Measurements from ENCODE around the gene GABBR1. TPM values are rescaled to one million over a fixed set of nuclear protein-coding genes. Genes with fewer than 3 reads are reported as not detected.

The GABBR1 gene
- total RNA-seq, 5 donors from 2014 or later (not counting 1 experiment from before 2014, with no cell fraction given): 48.0 to 82.7 (median 74.8) TPM

- no peaks in the 10 kb centered on the region for H3K36me3 Mint-ChIP-seq
- Histone ChIP-seq H3K36me3 (ENCODE audit: control insufficient read depth in 2 of 2, extremely low read depth in 1 of 2, insufficient read depth in 1 of 2, low read length in 1 of 2) (no peaks in the 10 kb centered on the region), H3K4me1 (ENCODE audit: control insufficient read depth in 1 of 2, extremely low read depth in 1 of 2, insufficient read depth in 2 of 2, low read length in 2 of 2) (no peaks in the 10 kb centered on the region), H3K27me3 (replicated peaks in 1 of 2; ENCODE audit: control insufficient read depth in 2 of 2, extremely low read depth in 1 of 2, insufficient read depth in 2 of 2, low read length in 1 of 2) (peaks cover 2 to 29% of the 10 kb centered on the region in 2 experiments), H3K4me3 (ENCODE audit: control insufficient read depth in 1 of 2, extremely low read depth in 1 of 2, low read length in 1 of 2) (no peak overlapping the region), H3K9me3 (no peaks in the 10 kb centered on the region), H3K27ac (ENCODE audit: low read length) (no peak overlapping the region)
- H3K9me3 Mint-ChIP-seq: no peaks in the 10 kb centered on the region
- no peak for DNase-seq
- no peak for ATAC-seq (replicated peaks in 1 of 4)
- no peak overlapping the region for H3K4me3 Mint-ChIP-seq
- H3K4me1 Mint-ChIP-seq: peaks cover 6 to 8% (median 7%) of the 10 kb centered on the region in 3 donors
- CTCF ChIA-PET: interaction anchor here in 1 of 2 donors (0.6 kb wide), 1 partner anchor 26 kb away, joined by 3 read pairs; no protein-coding TSS in a partner anchor
- POLR2A ChIA-PET: no interaction called here
- H3K27ac Mint-ChIP-seq: no peak overlapping the region
- peaks cover 50 to 71% of the 10 kb centered on the region in 2 donors for H3K27me3 Mint-ChIP-seq
Observed at GRCh38 chr6:29561091-29561490, 71.9 kb downstream of the GABBR1 start.

DNA sequence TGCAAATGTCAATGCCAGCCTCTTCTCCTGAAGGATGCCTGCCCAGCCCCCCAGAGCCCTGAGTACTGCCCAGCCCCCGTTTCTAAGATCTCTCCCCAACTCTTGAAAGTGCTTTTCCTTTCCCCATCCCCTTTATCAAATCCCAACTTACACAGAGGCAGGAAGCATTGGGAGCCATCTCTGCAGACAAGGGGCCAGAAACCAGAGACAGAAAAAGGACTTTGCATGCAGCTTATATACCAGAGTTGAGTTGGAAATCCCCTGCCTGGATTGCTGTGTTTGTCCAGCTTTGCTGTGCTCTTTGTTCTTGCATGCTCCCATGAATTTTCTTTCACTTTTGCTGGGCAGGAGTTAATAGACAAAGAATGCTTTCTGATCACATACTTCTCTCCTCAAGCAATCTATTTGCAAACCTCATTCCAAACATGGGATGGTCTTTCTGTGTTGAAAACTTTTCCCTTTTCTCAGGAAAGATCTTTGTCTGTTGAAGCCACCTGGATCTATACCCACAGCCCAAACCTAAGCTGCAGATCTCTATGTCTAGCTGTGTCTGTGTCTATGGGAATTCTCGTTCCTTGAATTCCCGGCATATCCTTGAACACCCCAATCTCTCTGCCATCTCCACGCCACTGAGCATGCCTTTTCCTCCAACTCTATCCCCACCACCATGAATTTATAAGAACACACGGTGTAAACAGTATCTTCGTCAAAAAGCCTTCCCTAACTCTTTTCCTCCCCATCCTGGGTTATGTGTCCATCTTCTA is 73.3 kb downstream of the GABBR1 start, which contains the start of gene UBD:
Gene UBD (minus strand): TSS at position 209 of the 764 bp plus-strand sequence. CDS start 31 bp downstream, at position 178.
- Mint-ChIP-seq H3K27ac (no peak within 1 kb of the TSS), H3K9me3 (no peaks in the 10 kb centered on the region), H3K36me3 (no peaks in the 10 kb centered on the region), H3K4me1 (peaks cover 6 to 8% (median 7%) of the 10 kb centered on the region in 3 donors), H3K4me3 (no peak within 1 kb of the TSS), H3K27me3 (peaks cover 62 to 73% of the 10 kb centered on the region in 2 donors)
- H3K4me3 ChIP-seq (ENCODE audit: control insufficient read depth in 1 of 2, extremely low read depth in 1 of 2, low read length in 1 of 2): no peak within 1 kb of the TSS
- WGBS (ENCODE audit: insufficient coverage): 86% methylated on average over 4 of the region's 6 CpGs
- H3K27ac ChIP-seq (ENCODE audit: low read length): no peak within 1 kb of the TSS
- CTCF ChIA-PET: no interaction called here
- DNase-seq (no peak), ATAC-seq (replicated peaks in 1 of 4) (no peak)
- no peaks in the 10 kb centered on the region for H3K4me1 ChIP-seq (ENCODE audit: control insufficient read depth in 1 of 2, extremely low read depth in 1 of 2, insufficient read depth in 2 of 2, low read length in 2 of 2)
- no peaks in the 10 kb centered on the region for H3K36me3 ChIP-seq (ENCODE audit: control insufficient read depth in 2 of 2, extremely low read depth in 1 of 2, insufficient read depth in 1 of 2, low read length in 1 of 2)
- peaks cover 12 to 36% of the 10 kb centered on the region in 2 experiments for H3K27me3 ChIP-seq (replicated peaks in 1 of 2; ENCODE audit: control insufficient read depth in 2 of 2, extremely low read depth in 1 of 2, insufficient read depth in 2 of 2, low read length in 1 of 2)
- POLR2A ChIA-PET: no interaction called here
- H3K9me3 ChIP-seq: no peaks in the 10 kb centered on the region

DNA sequence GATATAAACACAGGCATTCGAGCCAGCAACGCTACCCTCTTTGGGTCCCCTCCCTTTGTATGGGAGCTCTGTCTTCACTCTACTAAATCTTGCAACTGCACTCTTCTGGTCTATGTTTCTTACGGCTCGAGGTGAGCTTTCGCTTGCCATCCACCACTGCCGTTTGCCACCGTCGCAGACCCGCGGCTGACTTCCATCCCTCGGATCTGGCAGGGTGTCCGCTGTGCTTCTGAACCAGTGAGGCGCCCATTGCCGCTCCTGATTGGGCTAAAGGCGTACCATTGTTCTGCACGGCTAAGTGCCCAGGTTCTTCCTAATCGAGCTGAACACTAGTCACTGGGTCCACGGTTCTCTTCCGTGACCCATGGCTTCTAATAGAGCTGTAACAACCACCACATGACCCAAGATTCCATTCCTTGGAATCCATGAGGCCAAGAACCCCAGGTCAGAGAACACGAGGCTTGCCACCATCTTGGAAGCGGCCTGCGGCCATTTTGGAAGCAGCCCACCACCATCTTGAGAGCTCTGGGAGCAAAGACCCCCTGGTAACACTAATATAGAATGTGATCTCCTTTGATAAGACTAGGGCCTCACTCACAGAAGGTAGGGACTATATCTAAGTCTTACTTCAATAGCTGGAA is 74.4 kb downstream of the GABBR1 start:
- no peaks in the 10 kb centered on the region for H3K36me3 Mint-ChIP-seq
- CTCF ChIA-PET: no interaction called here
- H3K9me3 ChIP-seq: peaks cover 3% of the 10 kb centered on the region
- H3K4me3 ChIP-seq (ENCODE audit: control insufficient read depth in 1 of 2, extremely low read depth in 1 of 2, low read length in 1 of 2): no peak overlapping the region
- H3K9me3 Mint-ChIP-seq: no peaks in the 10 kb centered on the region
- H3K4me1 Mint-ChIP-seq: peaks cover 9 to 13% (median 10%) of the 10 kb centered on the region in 3 donors
- ATAC-seq (replicated peaks in 1 of 4) (no peak), DNase-seq (no peak)
- WGBS (ENCODE audit: insufficient coverage): 88% methylated on average over 19 of the region's 22 CpGs
- H3K27ac Mint-ChIP-seq: no peak overlapping the region
- H3K27me3 ChIP-seq (replicated peaks in 1 of 2; ENCODE audit: control insufficient read depth in 2 of 2, extremely low read depth in 1 of 2, insufficient read depth in 2 of 2, low read length in 1 of 2): peaks cover 19 to 43% of the 10 kb centered on the region in 2 experiments
- H3K36me3 ChIP-seq (ENCODE audit: control insufficient read depth in 2 of 2, extremely low read depth in 1 of 2, insufficient read depth in 1 of 2, low read length in 1 of 2): no peaks in the 10 kb centered on the region
- H3K27ac ChIP-seq (ENCODE audit: low read length): no peak overlapping the region
- POLR2A ChIA-PET: no interaction called here
- peaks cover 1 to 5% of the 10 kb centered on the region in 2 experiments for H3K4me1 ChIP-seq (ENCODE audit: control insufficient read depth in 1 of 2, extremely low read depth in 1 of 2, insufficient read depth in 2 of 2, low read length in 2 of 2)
- H3K4me3 Mint-ChIP-seq: no peak overlapping the region
- H3K27me3 Mint-ChIP-seq: peaks cover 72 to 83% of the 10 kb centered on the region in 2 donors

- H3K27me3 ChIP-seq (replicated peaks in 1 of 2; ENCODE audit: control insufficient read depth in 2 of 2, extremely low read depth in 1 of 2, insufficient read depth in 2 of 2, low read length in 1 of 2): peaks cover 21 to 46% of the 10 kb centered on the region in 2 experiments
- H3K36me3 Mint-ChIP-seq: no peaks in the 10 kb centered on the region
Observed at GRCh38 chr6:29557320-29557719, 75.7 kb downstream of the GABBR1 start.

GRCh38 chr6:29554764-29555163 is 78.2 kb downstream of the GABBR1 start:
- peaks cover 13 to 15% (median 14%) of the 10 kb centered on the region in 3 donors for H3K4me1 Mint-ChIP-seq
- ChIA-PET POLR2A (no interaction called here), CTCF (interaction anchor here in 1 of 2 donors (1.0 kb wide), 1 partner anchor 7 kb away, joined by 3 read pairs; no protein-coding TSS in a partner anchor)

More at GRCh38 chr6:29557320-29557719, 75.7 kb downstream of the GABBR1 start:
- ChIA-PET POLR2A (no interaction called here), CTCF (no interaction called here)
- H3K27ac Mint-ChIP-seq: no peak overlapping the region
- peaks cover 13 to 15% (median 14%) of the 10 kb centered on the region in 3 donors for H3K4me1 Mint-ChIP-seq
- peaks cover 66 to 82% of the 10 kb centered on the region in 2 donors for H3K27me3 Mint-ChIP-seq
- no peak overlapping the region for H3K27ac ChIP-seq (ENCODE audit: low read length)
- H3K4me3 ChIP-seq (ENCODE audit: control insufficient read depth in 1 of 2, extremely low read depth in 1 of 2, low read length in 1 of 2): no peak overlapping the region
- peaks cover 6 to 14% of the 10 kb centered on the region in 2 experiments for H3K4me1 ChIP-seq (ENCODE audit: control insufficient read depth in 1 of 2, extremely low read depth in 1 of 2, insufficient read depth in 2 of 2, low read length in 2 of 2)
- no peaks in the 10 kb centered on the region for H3K9me3 Mint-ChIP-seq
- no peak overlapping the region for H3K4me3 Mint-ChIP-seq
- no peaks in the 10 kb centered on the region for H3K36me3 ChIP-seq (ENCODE audit: control insufficient read depth in 2 of 2, extremely low read depth in 1 of 2, insufficient read depth in 1 of 2, low read length in 1 of 2)
- DNase-seq: no peak
- no peak for ATAC-seq (replicated peaks in 1 of 4)
- H3K9me3 ChIP-seq: peaks cover 3% of the 10 kb centered on the region

DNA sequence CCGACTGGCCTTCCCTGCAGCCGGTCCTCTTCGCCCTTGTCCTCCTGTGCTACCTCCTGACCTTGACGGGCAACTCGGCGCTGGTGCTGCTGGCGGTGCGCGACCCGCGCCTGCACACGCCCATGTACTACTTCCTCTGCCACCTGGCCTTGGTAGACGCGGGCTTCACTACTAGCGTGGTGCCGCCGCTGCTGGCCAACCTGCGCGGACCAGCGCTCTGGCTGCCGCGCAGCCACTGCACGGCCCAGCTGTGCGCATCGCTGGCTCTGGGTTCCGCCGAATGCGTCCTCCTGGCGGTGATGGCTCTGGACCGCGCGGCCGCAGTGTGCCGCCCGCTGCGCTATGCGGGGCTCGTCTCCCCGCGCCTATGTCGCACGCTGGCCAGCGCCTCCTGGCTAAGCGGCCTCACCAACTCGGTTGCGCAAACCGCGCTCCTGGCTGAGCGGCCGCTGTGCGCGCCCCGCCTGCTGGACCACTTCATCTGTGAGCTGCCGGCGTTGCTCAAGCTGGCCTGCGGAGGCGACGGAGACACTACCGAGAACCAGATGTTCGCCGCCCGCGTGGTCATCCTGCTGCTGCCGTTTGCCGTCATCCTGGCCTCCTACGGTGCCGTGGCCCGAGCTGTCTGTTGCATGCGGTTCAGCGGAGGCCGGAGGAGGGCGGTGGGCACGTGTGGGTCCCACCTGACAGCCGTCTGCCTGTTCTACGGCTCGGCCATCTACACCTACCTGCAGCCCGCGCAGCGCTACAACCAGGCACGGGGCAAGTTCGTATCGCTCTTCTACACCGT is 79.5 kb downstream of the GABBR1 start:
- H3K27me3 ChIP-seq (replicated peaks in 1 of 2; ENCODE audit: control insufficient read depth in 2 of 2, extremely low read depth in 1 of 2, insufficient read depth in 2 of 2, low read length in 1 of 2): peaks cover 21 to 36% of the 10 kb centered on the region in 2 experiments
- Mint-ChIP-seq H3K36me3 (no peaks in the 10 kb centered on the region), H3K27me3 (peaks cover 55 to 63% of the 10 kb centered on the region in 2 donors), H3K27ac (peak overlapping the region; percentile 10 to 87), H3K4me1 (peaks cover 13 to 15% (median 14%) of the 10 kb centered on the region in 3 donors), H3K9me3 (no peaks in the 10 kb centered on the region), H3K4me3 (peak overlapping the region; percentile 60 to 84 (median 74))
- no peak overlapping the region for H3K27ac ChIP-seq (ENCODE audit: low read length)
- ChIA-PET CTCF (interaction anchor here in 1 of 2 donors (1.0 kb wide), 1 partner anchor 99 kb away, joined by 3 read pairs; no protein-coding TSS in a partner anchor), POLR2A (no interaction called here)
- peak; percentile 63 to 85 (median 73) for ATAC-seq (replicated peaks in 1 of 4)
- peak in 11 of 35 experiments; percentile 6 to 32 (median 15) for DNase-seq
- H3K9me3 ChIP-seq: peaks cover 3% of the 10 kb centered on the region
- peak overlapping the region; percentile 25 to 74 for H3K4me3 ChIP-seq (ENCODE audit: control insufficient read depth in 1 of 2, extremely low read depth in 1 of 2, low read length in 1 of 2)
- H3K4me1 ChIP-seq (ENCODE audit: control insufficient read depth in 1 of 2, extremely low read depth in 1 of 2, insufficient read depth in 2 of 2, low read length in 2 of 2): peaks cover 6 to 14% of the 10 kb centered on the region in 2 experiments
- 7% methylated on average over 76 of the region's 83 CpGs for WGBS (ENCODE audit: insufficient coverage)
- H3K36me3 ChIP-seq (ENCODE audit: control insufficient read depth in 2 of 2, extremely low read depth in 1 of 2, insufficient read depth in 1 of 2, low read length in 1 of 2): no peaks in the 10 kb centered on the region

More at GRCh38 chr6:29554764-29555163, 78.2 kb downstream of the GABBR1 start:
- Mint-ChIP-seq H3K27me3 (peaks cover 59 to 72% of the 10 kb centered on the region in 2 donors), H3K9me3 (no peaks in the 10 kb centered on the region), H3K27ac (no peak overlapping the region), H3K4me3 (no peak overlapping the region), H3K36me3 (no peaks in the 10 kb centered on the region)
- H3K4me3 ChIP-seq (ENCODE audit: control insufficient read depth in 1 of 2, extremely low read depth in 1 of 2, low read length in 1 of 2): no peak overlapping the region
- no peak for ATAC-seq (replicated peaks in 1 of 4)
- H3K9me3 ChIP-seq: peaks cover 3% of the 10 kb centered on the region
- H3K4me1 ChIP-seq (ENCODE audit: control insufficient read depth in 1 of 2, extremely low read depth in 1 of 2, insufficient read depth in 2 of 2, low read length in 2 of 2): peaks cover 6 to 14% of the 10 kb centered on the region in 2 experiments
- no peaks in the 10 kb centered on the region for H3K36me3 ChIP-seq (ENCODE audit: control insufficient read depth in 2 of 2, extremely low read depth in 1 of 2, insufficient read depth in 1 of 2, low read length in 1 of 2)
- WGBS (ENCODE audit: insufficient coverage): 94% methylated on average over 3 of the region's 5 CpGs
- H3K27ac ChIP-seq (ENCODE audit: low read length): no peak overlapping the region
- peaks cover 21 to 42% of the 10 kb centered on the region in 2 experiments for H3K27me3 ChIP-seq (replicated peaks in 1 of 2; ENCODE audit: control insufficient read depth in 2 of 2, extremely low read depth in 1 of 2, insufficient read depth in 2 of 2, low read length in 1 of 2)
- no peak for DNase-seq
